ENCODE results near the gene LDHD.

- TF ChIP-seq CTCF (IDR thresholded peaks at IDR 0.05) = no peak
- no peak for TF ChIP-seq POLR2AphosphoS5 (IDR thresholded peaks at IDR 0.05)
These were observed 2.2 kb downstream of the LDHD start for GRCh38 chr16:75114179-75114945.
